HG02642 (cell line): Measurements from ENCODE around the gene RAN.
"Not testable (repeated sequence)": the region's sequence is repeated elsewhere in the genome, so short reads cannot be mapped to it uniquely, and the experiment has no call there.

Experiments used
- ATAC-seq: cut with Tn5 transposase; IDR thresholded peaks from one replicate; pipeline ENCODE4 v1.9.1; 2021; ENCODE audit warnings: mild to moderate bottlenecking; ENCODE audit not compliant: unreplicated experiment, poor library complexity

The RAN gene

DNA sequence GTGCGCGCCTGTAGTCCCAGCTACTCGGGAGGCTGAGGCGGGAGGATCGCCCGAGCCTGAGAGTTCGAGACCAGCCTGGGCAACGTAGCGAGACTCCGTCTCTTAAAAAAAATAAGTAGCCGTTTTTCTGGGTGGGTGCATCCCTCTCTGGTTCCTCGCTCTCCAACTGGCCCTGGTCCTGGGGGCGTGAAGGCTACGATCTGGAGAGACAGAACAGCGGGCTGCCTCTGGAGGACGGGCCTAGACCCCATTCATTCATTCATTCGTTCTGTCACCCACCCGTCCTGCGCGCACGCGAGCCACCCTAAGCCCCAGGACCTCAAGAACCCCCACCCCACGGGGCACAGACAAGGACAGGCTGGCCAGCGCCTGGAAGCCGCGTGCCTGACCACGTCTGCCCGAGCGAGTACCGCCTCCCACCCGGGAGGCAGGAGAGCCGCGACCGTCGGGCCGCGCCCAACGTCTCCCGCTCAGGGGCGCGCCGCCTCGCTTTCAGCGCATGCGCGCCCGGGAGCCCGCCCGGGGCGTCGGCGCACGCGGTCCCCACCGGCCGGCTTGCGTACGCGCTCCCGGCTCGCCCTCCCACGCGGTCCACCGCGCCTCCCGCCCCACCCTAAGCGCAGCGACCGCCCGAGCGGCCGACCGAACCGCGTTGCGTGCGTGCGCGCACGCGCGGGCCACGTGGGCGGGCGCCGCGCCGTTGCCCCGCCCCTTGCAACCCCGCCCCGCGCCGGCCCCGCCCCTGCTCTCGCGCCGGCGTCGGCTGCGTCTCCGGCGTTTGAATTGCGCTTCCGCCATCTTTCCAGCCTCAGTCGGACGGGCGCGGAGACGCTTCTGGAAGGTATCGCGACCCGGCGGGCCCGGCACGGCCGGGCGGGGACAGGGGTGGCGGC, at the start of gene RAN:
Gene RAN (plus strand): TSS at position 781 of the 893 bp plus-strand sequence. CDS start 528 bp downstream, outside the sequence.
- ATAC-seq = peak; percentile 81

GRCh38 chr12:130825771-130826150, 46.1 kb upstream of the RAN start:
- ATAC-seq = no peak

GRCh38 chr12:130826151-130826801, 45.6 kb upstream of the RAN start:
- no peak for ATAC-seq

GRCh38 chr12:130827432-130827831, 44.4 kb upstream of the RAN start:
- ATAC-seq = no peak

DNA sequence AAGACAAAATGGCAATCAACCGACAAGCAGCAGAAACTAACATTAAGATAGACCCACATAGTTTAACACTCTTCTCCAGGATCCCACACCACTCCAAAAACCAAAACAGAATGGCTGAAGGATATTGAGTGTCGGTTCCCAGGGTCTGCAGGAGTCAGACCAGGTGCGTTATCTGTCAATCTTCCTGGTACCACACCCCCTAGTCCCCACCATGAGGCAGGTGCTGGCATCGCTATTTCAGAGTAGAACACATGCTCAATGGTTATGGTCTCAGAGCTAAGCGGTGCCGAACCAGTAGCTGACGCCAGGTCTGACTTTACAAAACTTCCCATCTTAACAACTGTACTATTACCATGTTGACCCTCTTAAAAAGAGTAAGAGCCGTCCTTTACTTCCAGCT, 43.0 kb upstream of the RAN start:
- no peak for ATAC-seq

DNA sequence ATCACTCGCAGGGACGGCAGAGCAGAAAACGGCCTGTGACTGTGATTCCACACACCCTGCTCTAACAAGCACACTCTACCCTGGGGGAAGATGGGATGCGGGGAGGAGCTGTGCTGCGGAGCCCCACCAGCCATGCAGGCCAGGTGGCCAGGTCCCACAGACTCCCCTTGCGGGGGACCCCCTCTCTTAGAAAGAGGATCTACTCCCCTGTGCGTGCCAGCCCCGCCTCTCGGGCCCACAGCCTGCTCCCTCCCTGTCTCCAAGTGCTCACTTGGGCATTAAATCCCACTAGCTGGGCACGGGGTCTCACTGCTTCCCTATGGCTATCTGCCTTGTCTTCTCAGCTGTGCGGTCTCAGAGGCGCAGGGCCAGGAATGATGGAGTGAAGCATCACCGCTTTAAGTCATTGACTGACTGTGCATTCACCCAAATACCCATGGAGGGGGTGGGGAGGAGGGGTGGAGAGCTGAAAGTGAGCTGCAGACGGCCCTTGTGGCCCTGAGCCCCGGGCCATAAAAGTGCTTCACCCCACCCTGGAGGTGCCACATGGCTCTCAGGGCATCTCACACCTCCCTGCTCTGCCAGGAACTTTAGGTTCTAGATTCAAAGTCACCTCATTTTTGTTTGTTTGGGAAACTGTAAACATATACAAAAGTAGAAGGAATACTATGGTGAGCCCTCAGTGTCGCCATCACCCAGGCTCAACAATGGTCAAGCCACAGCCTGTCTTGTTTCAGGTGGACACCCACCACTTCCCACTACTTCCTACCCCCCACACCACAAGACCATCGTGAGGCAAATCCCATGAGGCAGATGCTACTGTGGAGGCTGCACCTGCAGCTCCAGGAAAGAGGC, 42.2 kb upstream of the RAN start:
- ATAC-seq = no peak

GRCh38 chr12:130830246-130830551, 41.7 kb upstream of the RAN start:
- no peak for ATAC-seq

DNA sequence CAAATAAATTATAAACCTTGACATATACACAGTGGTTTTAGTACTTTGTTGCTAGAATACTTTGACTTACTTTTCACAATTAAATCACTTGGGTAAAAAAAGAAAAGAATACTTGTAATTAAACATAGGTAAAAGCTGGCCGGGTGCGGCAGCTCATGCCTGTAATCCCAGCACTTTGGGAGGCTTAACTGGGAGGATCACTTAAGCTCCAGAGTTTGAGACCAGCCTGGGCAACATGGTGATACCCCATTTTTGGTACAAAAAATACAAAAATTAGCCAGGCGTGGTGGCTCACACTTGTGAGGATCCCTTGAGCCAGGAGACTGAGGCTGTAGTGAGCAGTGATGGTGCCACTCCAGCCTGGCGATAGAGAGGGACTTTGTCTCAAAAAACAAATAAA, 40.6 kb upstream of the RAN start:
- no peak for ATAC-seq

DNA sequence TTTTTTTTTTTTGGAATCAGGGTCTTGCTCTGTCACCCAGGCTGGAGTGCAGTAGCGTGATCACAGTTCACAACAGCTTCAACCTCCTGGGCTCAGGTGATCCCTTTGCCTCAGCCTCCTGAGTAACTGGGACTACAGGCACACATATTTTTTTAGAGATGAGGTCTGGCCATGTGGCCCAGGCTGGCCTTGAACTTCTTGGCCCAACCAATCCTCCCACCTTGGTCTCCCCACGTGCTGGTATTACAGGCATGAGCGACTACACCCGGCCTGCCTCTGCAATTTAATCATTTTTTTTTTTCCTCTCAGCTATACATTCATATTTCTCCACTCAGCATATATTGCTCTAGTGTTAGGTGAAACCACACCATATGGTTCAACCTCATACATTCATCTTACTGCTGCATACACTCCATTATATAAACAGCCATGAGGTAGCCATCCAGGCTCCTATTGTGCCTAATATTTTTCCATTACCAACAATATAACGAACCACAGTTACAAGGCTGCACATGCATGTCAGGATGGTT, 39.9 kb upstream of the RAN start:
- no peak for ATAC-seq

DNA sequence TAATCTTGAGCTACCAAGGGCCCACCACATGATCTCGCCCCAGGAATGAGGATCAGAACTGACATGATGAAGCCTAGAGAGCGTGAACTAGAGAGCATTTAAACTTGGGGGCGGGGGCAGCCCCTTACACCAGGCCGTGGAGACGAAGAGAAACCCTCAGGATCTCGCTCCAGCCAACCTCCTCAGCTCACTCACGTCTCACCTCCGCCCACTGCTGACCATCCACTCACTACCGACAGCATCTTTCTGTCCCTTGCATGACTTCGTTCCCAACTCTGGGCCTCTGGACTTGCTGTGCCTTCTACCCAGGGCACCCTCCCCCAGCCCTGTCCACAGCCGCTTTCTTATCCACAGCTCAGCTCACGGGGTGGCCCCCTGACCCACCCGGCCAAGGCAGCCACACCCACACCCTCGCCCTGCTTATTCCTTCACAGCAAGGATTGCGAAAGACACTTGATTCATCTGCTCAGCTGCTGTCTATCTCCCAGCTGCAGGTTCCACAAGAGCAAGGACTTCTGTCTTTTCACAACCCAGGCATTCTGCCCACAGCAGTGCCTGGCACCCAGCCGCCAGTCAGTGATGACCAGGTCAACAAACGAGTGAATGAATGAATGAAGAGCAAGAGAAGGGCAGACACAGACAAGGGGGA, 39.2 kb upstream of the RAN start:
- no peak for ATAC-seq

- no peak for ATAC-seq
Measured at GRCh38 chr12:130835011-130835410, 36.9 kb upstream of the RAN start.

- ATAC-seq = no peak
Measured at GRCh38 chr12:130835436-130835835, 36.4 kb upstream of the RAN start.

DNA sequence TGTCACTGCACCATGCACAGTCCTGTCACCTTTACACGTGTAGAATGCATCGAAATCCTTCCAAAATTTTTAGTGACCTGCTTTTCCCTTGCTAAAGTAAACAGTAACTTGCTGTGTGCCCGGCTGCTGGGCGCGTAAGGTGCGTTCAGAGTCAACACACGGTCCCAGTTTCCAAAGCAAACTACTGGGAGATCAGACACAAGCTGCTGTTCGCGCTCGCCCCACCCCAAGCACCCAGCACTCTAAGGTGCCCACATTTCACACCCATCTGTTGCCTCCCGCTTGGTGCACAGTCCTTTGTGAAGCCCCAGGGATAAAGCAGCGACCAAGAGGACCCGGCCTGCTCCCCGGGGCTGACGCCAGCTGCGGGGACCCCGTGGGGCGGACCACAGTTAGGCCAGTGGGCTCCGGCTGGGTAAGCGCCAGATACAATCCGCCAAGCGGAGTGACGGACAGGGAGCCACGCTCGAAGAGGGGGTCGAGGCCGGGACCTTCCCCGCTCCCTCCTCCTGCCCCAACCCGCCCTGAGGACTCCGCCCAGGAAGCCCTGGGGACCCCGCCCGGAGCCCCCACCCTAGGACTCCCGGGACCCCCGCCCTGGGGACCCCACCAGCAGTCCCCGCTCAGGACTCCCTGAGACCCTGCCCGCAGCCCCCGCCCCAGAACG, 33.4 kb upstream of the RAN start:
- peak; percentile 26 for ATAC-seq

DNA sequence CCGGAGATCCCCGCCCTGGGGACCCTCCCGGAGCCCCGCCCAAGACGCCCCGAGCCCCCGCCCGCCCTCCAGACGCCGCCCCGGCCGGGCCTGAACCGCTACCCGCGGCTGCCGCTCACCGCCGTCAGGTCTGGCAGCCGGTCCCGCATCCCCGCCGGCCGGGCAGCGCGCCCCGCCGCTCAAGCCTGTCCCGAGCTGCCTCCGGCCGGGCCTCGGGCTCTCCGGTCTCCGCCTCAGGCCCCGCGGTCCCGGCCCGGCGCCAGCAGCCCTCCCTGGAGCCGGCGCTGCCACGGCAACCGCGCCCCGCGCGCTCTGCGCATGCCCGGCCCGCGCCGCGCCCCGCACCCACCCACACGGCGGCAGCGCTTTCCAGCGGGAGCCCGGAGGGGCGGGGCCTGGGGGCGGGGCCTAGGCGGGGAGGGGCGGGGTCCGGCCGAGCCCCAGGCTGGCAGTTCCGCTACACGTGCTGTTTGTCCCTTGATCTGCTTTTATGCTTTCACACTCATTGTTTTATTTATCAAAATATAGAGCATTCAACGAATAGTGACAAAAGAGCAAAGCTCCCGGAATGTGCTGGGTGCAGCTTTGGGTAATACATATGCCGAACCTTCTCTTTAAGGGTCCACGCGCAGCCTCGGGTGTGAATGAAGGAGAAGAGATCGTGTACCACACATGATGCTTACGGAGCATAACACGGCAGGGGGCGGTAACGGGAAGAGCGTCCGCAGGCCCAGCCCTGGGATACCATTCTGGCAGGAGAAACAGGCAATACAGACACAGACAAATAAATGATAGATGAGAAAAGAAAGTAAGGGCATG, 32.7 kb upstream of the RAN start, which contains the start of gene STX2:
Gene STX2 (minus strand): TSS at position 300 of the 819 bp plus-strand sequence. CDS start 151 bp downstream, at position 149.
- ATAC-seq = peak; percentile 90

GRCh38 chr12:130839770-130840404, 32.0 kb upstream of the RAN start:
- ATAC-seq = no peak

DNA sequence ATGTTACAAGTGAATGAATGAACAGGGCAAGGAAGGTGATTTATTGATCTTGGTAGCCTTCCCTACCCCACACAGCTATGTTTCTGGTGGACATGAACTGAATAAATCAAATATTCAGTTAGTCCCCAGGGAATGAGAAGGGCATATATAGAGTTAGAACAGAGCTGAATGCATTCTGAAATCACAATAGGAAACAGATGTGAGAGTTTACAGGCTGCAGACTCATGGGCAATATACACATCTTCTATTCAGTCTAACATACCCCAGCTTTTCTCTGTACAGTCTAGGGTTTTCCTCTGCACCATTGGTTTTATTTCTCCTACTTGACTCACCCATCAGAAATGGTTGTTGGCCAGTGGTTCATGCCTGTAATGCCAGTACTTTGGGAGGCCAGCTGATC, 25.5 kb upstream of the RAN start:
- ATAC-seq = no peak

- no peak for ATAC-seq
Measured at GRCh38 chr12:130847112-130847511, 24.8 kb upstream of the RAN start.

DNA sequence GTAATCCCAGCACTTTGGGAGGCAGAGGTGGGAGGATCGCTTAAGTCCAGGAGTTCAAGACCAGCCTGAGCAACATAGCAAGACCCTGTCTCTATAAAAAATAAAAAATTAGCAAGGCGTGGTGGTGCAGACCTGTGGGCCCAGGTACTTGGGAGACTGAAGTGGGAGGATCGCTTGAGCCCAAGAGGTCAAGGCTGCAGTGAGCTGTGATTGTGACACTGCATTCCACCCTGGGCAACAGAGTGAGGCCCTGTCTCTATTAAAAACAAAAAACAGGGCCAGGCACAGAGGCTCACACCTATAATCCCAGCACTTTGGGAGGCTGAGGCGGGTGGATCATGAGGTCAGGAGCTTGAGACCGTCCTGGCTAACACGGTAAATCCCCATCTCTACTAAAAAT, 23.8 kb upstream of the RAN start:
- ATAC-seq = not testable (repeated sequence)
